NB4 (cell line): ENCODE results near the gene NOP14.

Experiments
- MYC ChIP-seq: IDR thresholded peaks from 2 replicates; pipeline ENCODE4 v1.6.1; 2011; ENCODE audit warnings: low read depth, low read length
- TF ChIP-seq, protein P1 (sequence below): IDR thresholded peaks from 2 replicates; pipeline ENCODE4 v1.6.1; 2011; ENCODE audit warnings: low read depth, low read length

DNA sequence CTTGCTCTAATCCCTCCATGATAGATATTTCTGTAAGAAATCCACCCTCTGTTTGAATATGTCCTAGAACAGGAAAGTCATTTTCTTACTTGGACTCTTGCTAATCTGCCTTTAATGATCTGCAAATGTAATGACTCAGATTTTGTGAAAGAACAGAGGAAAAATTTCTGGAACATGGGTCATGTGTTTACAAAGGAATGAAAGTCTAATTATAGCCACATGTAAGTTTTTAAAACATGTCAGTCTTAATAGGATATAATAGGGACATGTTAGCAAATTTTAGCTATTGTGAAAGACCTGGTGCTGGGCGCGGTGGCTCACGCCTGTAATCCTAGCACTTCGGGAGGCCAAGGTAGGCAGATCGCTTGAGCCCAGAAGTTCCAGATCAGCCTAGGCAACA is 47.8 kb upstream of the NOP14 start:
- TF ChIP-seq, protein P1, sequence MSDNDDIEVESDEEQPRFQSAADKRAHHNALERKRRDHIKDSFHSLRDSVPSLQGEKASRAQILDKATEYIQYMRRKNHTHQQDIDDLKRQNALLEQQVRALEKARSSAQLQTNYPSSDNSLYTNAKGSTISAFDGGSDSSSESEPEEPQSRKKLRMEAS, result no peak
- TF ChIP-seq MYC, result no peak
